IMR-90 (cell line): ENCODE data around the gene KRTDAP. TPM values are rescaled to one million over a fixed set of nuclear protein-coding genes. Genes with fewer than 3 reads are reported as not detected.

Experiments used
- ATAC-seq: fragments of 200-7000 bp; cut with Tn5 transposase; 2 replicates; pipeline ENCODE4 v1.9.1; 2020; ENCODE audit warnings: low read depth, mild to moderate bottlenecking, moderate library complexity
- BruUV-seq: library from RNA; stranded (reverse); fragments of 400-500 nt; replicated peaks from 2 replicates; lab custom pipeline; 2021; lab: Mats Ljungman, UMichigan
- CTCF ChIA-PET: fragments of 300-600 bp; formaldehyde crosslinking; extraction: SDS; loops from one replicate; lab custom pipeline; 2021; ENCODE audit warnings: antibody characterized with exemption; lab: Yijun Ruan, JAX
- POLR2A ChIA-PET: fragments of 300-600 bp; sonication (Branson Sonifier 250); formaldehyde crosslinking; loops from one replicate; lab custom pipeline; 2022; ENCODE audit warnings: antibody characterized with exemption; ENCODE audit not compliant: unreplicated experiment; lab: Charles Lee
- DNase-seq: peaks from one replicate; pipeline ENCODE4 v3.0.0; 2013
- H2AFZ ChIP-seq: replicated peaks from 2 replicates; pipeline ENCODE3; 2013; ENCODE audit warnings: low read length, mild to moderate bottlenecking; ENCODE audit not compliant: poor library complexity
- H2AK5ac ChIP-seq: 2 replicates; pipeline ENCODE4 v1.6.1; 2013; ENCODE audit warnings: low read depth, low read length, inconsistent platforms
- H2AK9ac ChIP-seq: replicated peaks from 2 replicates; pipeline ENCODE3; 2013; ENCODE audit warnings: mild to moderate bottlenecking, low read depth, low read length, moderate library complexity; ENCODE audit not compliant: poor library complexity
- H2BK120ac ChIP-seq: 2 replicates; pipeline ENCODE4 v1.6.1; 2013; ENCODE audit warnings: low read depth, low read length, inconsistent platforms
- H2BK15ac ChIP-seq: 3 replicates; pipeline ENCODE4 v1.6.1; 2013; ENCODE audit warnings: low read depth, low read length, inconsistent platforms
- H2BK20ac ChIP-seq: 2 replicates; pipeline ENCODE4 v1.6.1; 2013; ENCODE audit warnings: low read depth, mild to moderate bottlenecking, inconsistent platforms, low read length, moderate library complexity
- H2BK5ac ChIP-seq: 2 replicates; pipeline ENCODE4 v1.6.1; 2013; ENCODE audit warnings: mild to moderate bottlenecking, low read depth, low read length, inconsistent platforms; ENCODE audit not compliant: poor library complexity, severe bottlenecking
- H3K14ac ChIP-seq: replicated peaks from 2 replicates; pipeline ENCODE4 v1.6.1; 2013; ENCODE audit warnings: low read depth, low read length, inconsistent platforms
- H3K18ac ChIP-seq: 2 replicates; pipeline ENCODE4 v1.6.1; 2013; ENCODE audit warnings: low read depth, low read length, control low read depth
- H3K23ac ChIP-seq: 2 replicates; pipeline ENCODE4 v1.6.1; 2013; ENCODE audit warnings: low read depth, low read length, inconsistent platforms
- H3K27ac ChIP-seq: 2 replicates; pipeline ENCODE4 v1.5.1; 2013; ENCODE audit warnings: mild to moderate bottlenecking, control low read depth, low read length; ENCODE audit not compliant: insufficient read depth
- H3K27me3 ChIP-seq: 2 replicates; pipeline ENCODE4 v1.6.1; 2013; ENCODE audit warnings: low read length; ENCODE audit not compliant: control insufficient read depth, insufficient read depth
- H3K36me3 ChIP-seq: 2 replicates; pipeline ENCODE4 v1.6.1; 2013; ENCODE audit warnings: low read length, mixed read lengths; ENCODE audit not compliant: control insufficient read depth, insufficient read depth
- H3K4ac ChIP-seq: 2 replicates; pipeline ENCODE4 v1.6.1; 2013; ENCODE audit warnings: low read depth, low read length, inconsistent platforms
- H3K4me1 ChIP-seq: 2 replicates; pipeline ENCODE4 v1.6.1; 2013; ENCODE audit warnings: low read length, mixed read lengths; ENCODE audit not compliant: control insufficient read depth, insufficient read depth
- H3K4me2 ChIP-seq: 2 replicates; pipeline ENCODE4 v1.6.1; 2013; ENCODE audit warnings: low read depth, mild to moderate bottlenecking, control low read depth, low read length, moderate library complexity
- H3K4me3 ChIP-seq: 2 replicates; pipeline ENCODE4 v1.5.1; 2013; ENCODE audit warnings: low read depth, mild to moderate bottlenecking, control low read depth, low read length, moderate library complexity; ENCODE audit not compliant: insufficient read depth
- H3K56ac ChIP-seq: 2 replicates; pipeline ENCODE4 v1.6.1; 2013; ENCODE audit warnings: low read length, inconsistent platforms; ENCODE audit not compliant: insufficient read depth; ENCODE audit errors: extremely low read depth
- H3K79me1 ChIP-seq, 2 experiments: 2 replicates each; pipeline ENCODE4 v1.6.1; 2013; ENCODE audit warnings: low read length in 2 of 2, inconsistent platforms in 1 of 2, low read depth in 1 of 2
- H3K9ac ChIP-seq: 2 replicates; pipeline ENCODE4 v1.6.1; 2013; ENCODE audit warnings: low read depth, low read length, control low read depth
- H3K9me1 ChIP-seq: 2 replicates; pipeline ENCODE4 v1.6.1; 2013; ENCODE audit warnings: low read length, inconsistent platforms; ENCODE audit not compliant: insufficient read depth
- H3K9me3 ChIP-seq: 2 replicates; pipeline ENCODE4 v1.6.1; 2013; ENCODE audit warnings: low read length; ENCODE audit not compliant: control insufficient read depth, insufficient read depth
- H4K20me1 ChIP-seq: 2 replicates; pipeline ENCODE4 v1.6.1; 2013; ENCODE audit warnings: low read length, inconsistent platforms; ENCODE audit not compliant: insufficient read depth
- H4K5ac ChIP-seq: 2 replicates; pipeline ENCODE4 v1.6.1; 2013; ENCODE audit warnings: mild to moderate bottlenecking, low read depth, low read length, control low read depth
- H4K8ac ChIP-seq, 2 experiments: 2 replicates each; pipeline ENCODE4 v1.6.1; 2013; ENCODE audit warnings: low read depth in 2 of 2, low read length in 2 of 2, control low read depth in 1 of 2, inconsistent platforms in 1 of 2
- H4K91ac ChIP-seq: 2 replicates; pipeline ENCODE4 v1.6.1; 2013; ENCODE audit warnings: low read depth, low read length, inconsistent platforms; ENCODE audit not compliant: insufficient read depth
- BHLHE40 ChIP-seq: fragments of 150-350 bp; IDR thresholded peaks from 2 replicates; pipeline ENCODE4 v1.6.1; 2016; ENCODE audit warnings: mild to moderate bottlenecking, low read depth, low read length
- CEBPB ChIP-seq: IDR thresholded peaks from 2 replicates; pipeline ENCODE4 v1.6.1; 2012; ENCODE audit warnings: low read depth, low read length, improper control_type of control experiment
- CHD1 ChIP-seq: IDR thresholded peaks from 2 replicates; pipeline ENCODE4 v1.6.1; 2012; ENCODE audit warnings: low read depth, low read length, improper control_type of control experiment
- ELK1 ChIP-seq: fragments of 150-350 bp; IDR thresholded peaks from 2 replicates; pipeline ENCODE4 v1.6.1; 2016; ENCODE audit warnings: low read depth, mild to moderate bottlenecking, low read length, moderate library complexity, borderline replicate concordance
- MAFK ChIP-seq: IDR thresholded peaks from 2 replicates; pipeline ENCODE4 v1.6.1; 2012; ENCODE audit warnings: low read depth, low read length, improper control_type of control experiment
- NFE2L2 ChIP-seq: fragments of 150-350 bp; IDR thresholded peaks from 2 replicates; pipeline ENCODE4 v1.6.1; 2016; ENCODE audit warnings: low read depth, mild to moderate bottlenecking, low read length
- POLR2A ChIP-seq: IDR thresholded peaks from 2 replicates; pipeline ENCODE4 v1.6.1; 2012; ENCODE audit warnings: mild to moderate bottlenecking, low read depth, low read length
- RAD21 ChIP-seq: IDR thresholded peaks from 2 replicates; pipeline ENCODE4 v1.6.1; 2012; ENCODE audit warnings: low read length, improper control_type of control experiment
- RCOR1 ChIP-seq: IDR thresholded peaks from 2 replicates; pipeline ENCODE4 v1.6.1; 2012; ENCODE audit warnings: mild to moderate bottlenecking, low read length, improper control_type of control experiment; ENCODE audit not compliant: insufficient replicate concordance
- RFX5 ChIP-seq: IDR thresholded peaks from 2 replicates; pipeline ENCODE4 v1.8.0; 2012; ENCODE audit warnings: low read depth, mild to moderate bottlenecking, low read length, moderate library complexity
- SMC3 ChIP-seq: fragments of 150-350 bp; IDR thresholded peaks from 2 replicates; pipeline ENCODE4 v1.6.1; 2016; ENCODE audit warnings: low read depth, mild to moderate bottlenecking, antibody characterized with exemption, low read length, moderate library complexity
- USF2 ChIP-seq: fragments of 150-350 bp; IDR thresholded peaks from 2 replicates; pipeline ENCODE4 v1.6.1; 2017; ENCODE audit warnings: mild to moderate bottlenecking, antibody characterized with exemption, low read length, low read depth
- WGBS, 2 experiments: methylation state at CpG; one replicate each; pipeline versions ENCODE4 v1.1.5 to v1.1.7; 2013; ENCODE audit warnings: missing lambda C conversion rate in 2 of 2; ENCODE audit not compliant: insufficient read length in 1 of 2; ENCODE audit errors: extremely low coverage in 2 of 2; 5-methylcytosine and 5-hydroxymethylcytosine counted together
- dilution Hi-C: fragments of 300-500 bp; cut with HindIII; formaldehyde crosslinking; loops from one replicate; pipeline ENCODE4 v1.14.3; 2018; ENCODE audit warnings: low sequenced_read_pairs; ENCODE audit not compliant: unreplicated experiment
- in situ Hi-C: fragments of 300-500 bp; cut with MboI; formaldehyde crosslinking; loops from 3 replicates; pipeline ENCODE4 v1.14.3; 2019; ENCODE audit warnings: low sequenced_read_pairs, inconsistent platforms, mixed read lengths
- intact Hi-C: fragments of 100-400 bp; cut with micrococcal nuclease; formaldehyde crosslinking; loops from 2 replicates; pipeline ENCODE4 v1.10.0; 2022
- polyA plus RNA-seq, 3 experiments: library from polyadenylated mRNA; depleted of rRNA; stranded (reverse); fragments of >200 nt; gene quantifications; 2 replicates each; pipeline ENCODE4 v1.2.3, GENCODE V29; 2012; ENCODE audit warnings: low replicate concordance in 1 of 3
- total RNA-seq: library from RNA; depleted of rRNA; stranded (reverse); fragments of >200 nt; gene quantifications from 2 replicates; pipeline ENCODE4 v1.2.3, GENCODE V29; 2012

KRTDAP gene
- total and polyA plus RNA-seq, 2 of the 4 experiments (the other 2 are of a cell fraction): not detected

GRCh38 chr19:35461060-35461459 is 29.2 kb downstream of the KRTDAP start:
- Histone ChIP-seq H2BK120ac (no peak overlapping the region), H3K14ac (no peak overlapping the region), H4K20me1 (no peaks in the 10 kb centered on the region), H2AFZ (no peak overlapping the region), H4K8ac (no peak overlapping the region), H3K23ac (no peak overlapping the region), H3K4me3 (no peak overlapping the region), H3K9me1 (no peaks in the 10 kb centered on the region), H2AK5ac (no peak overlapping the region), H2BK15ac (no peak overlapping the region), H3K27me3 (peaks cover 4% of the 10 kb centered on the region; the same call in 1 of the 2 replicates), H3K56ac (no peak overlapping the region), H2BK5ac (no peak overlapping the region), H4K91ac (no peak overlapping the region), H3K9ac (no peak overlapping the region), H3K4me2 (no peak overlapping the region), H3K18ac (no peak overlapping the region), H4K5ac (no peak overlapping the region), H3K4me1 (no peaks in the 10 kb centered on the region), H3K27ac (no peak overlapping the region), H3K4ac (no peak overlapping the region), H3K9me3 (no peaks in the 10 kb centered on the region), H2BK20ac (no peak overlapping the region), H3K79me1 (no peaks in the 10 kb centered on the region), H3K36me3 (no peaks in the 10 kb centered on the region), H2AK9ac (no peak overlapping the region)
- ChIA-PET POLR2A (no interaction called here), CTCF (interaction anchor here (0.6 kb wide), 1 partner anchor 34 kb away, joined by 10 read pairs; no protein-coding TSS in a partner anchor)
- BruUV-seq: no TSS peak
- 63% methylated on average over 2 of the region's 9 CpGs; no CpG with 5 or more reads in 1 of the 2 experiments for WGBS, 2 experiments
- dilution Hi-C loops (no loop called here), intact Hi-C loops (loop anchor here (10.0 kb wide), 1 partner anchor 106 kb away; the partner anchor contains the start of gene FFAR3), in situ Hi-C loops (no loop called here)
- TF ChIP-seq CEBPB (no peak), RCOR1 (no peak), BHLHE40 (no peak), NFE2L2 (no peak), USF2 (no peak), RAD21 (no peak), POLR2A (no peak), MAFK (no peak), RFX5 (no peak), SMC3 (no peak), ELK1 (no peak), CHD1 (no peak)
- DNase-seq (no peak), ATAC-seq (no peak)
